Measurements from ENCODE around the gene ITGAV. TPM values are rescaled to one million over a fixed set of nuclear protein-coding genes. Genes with fewer than 3 reads are reported as not detected.

ITGAV gene
- total RNA-seq, 4 donors from 2014 or later = 27.1 to 60.1 (median 45.1) TPM

- Histone ChIP-seq H3K4me3 (no peak overlapping the region), H3K4me1 (no peaks in the 10 kb centered on the region), H3K27ac (no peak overlapping the region), H3K9me3 (no peaks in the 10 kb centered on the region), H3K27me3 (no peaks in the 10 kb centered on the region), H3K36me3 (no peaks in the 10 kb centered on the region)
- TF ChIP-seq POLR2A (IDR thresholded peaks at IDR 0.05) (no peak), CTCF (IDR thresholded peaks at IDR 0.05) (no peak)
- WGBS, 2 donors = 44 to 65% methylated on average over 2 of the region's 2 CpGs
- intact Hi-C loops (cut with DNase I) = no loop called here
- no peak for DNase-seq
Measured at GRCh38 chr2:186702501-186702900, 112.6 kb downstream of the ITGAV start.

GRCh38 chr2:186704897-186705296 is 115.0 kb downstream of the ITGAV start:
- intact Hi-C loops (cut with DNase I) = no loop called here
- H3K4me3 ChIP-seq = no peak overlapping the region
- H3K36me3 ChIP-seq = no peaks in the 10 kb centered on the region
- no peak overlapping the region for H3K27ac ChIP-seq
- TF ChIP-seq POLR2A (IDR thresholded peaks at IDR 0.05) = no peak
- TF ChIP-seq CTCF (IDR thresholded peaks at IDR 0.05) = no peak
- 73 to 89% methylated on average over 3 of the region's 3 CpGs for WGBS, 2 donors
- H3K4me1 ChIP-seq = no peaks in the 10 kb centered on the region
- no peaks in the 10 kb centered on the region for H3K9me3 ChIP-seq
- H3K27me3 ChIP-seq = no peaks in the 10 kb centered on the region
- no peak for DNase-seq

GRCh38 chr2:186709529-186710450 is 119.9 kb downstream of the ITGAV start:
- H3K27ac ChIP-seq = no peak overlapping the region
- H3K4me1 ChIP-seq = no peaks in the 10 kb centered on the region
- no peak for DNase-seq
- intact Hi-C loops (cut with DNase I) = no loop called here
- WGBS, 2 donors = 83 to 84% methylated on average over 6 of the region's 6 CpGs
- TF ChIP-seq CTCF (IDR thresholded peaks at IDR 0.05) (no peak), POLR2A (IDR thresholded peaks at IDR 0.05) (no peak)
- no peaks in the 10 kb centered on the region for H3K9me3 ChIP-seq
- no peaks in the 10 kb centered on the region for H3K27me3 ChIP-seq
- H3K36me3 ChIP-seq = no peaks in the 10 kb centered on the region
- H3K4me3 ChIP-seq = no peak overlapping the region

- no peaks in the 10 kb centered on the region for H3K36me3 ChIP-seq
- WGBS, 2 donors = 82 to 97% methylated on average over 1 of the region's 1 CpG
- no peaks in the 10 kb centered on the region for H3K27me3 ChIP-seq
- H3K27ac ChIP-seq = no peak overlapping the region
- no peak for DNase-seq
- H3K4me1 ChIP-seq = no peaks in the 10 kb centered on the region
- H3K9me3 ChIP-seq = no peaks in the 10 kb centered on the region
- TF ChIP-seq CTCF (IDR thresholded peaks at IDR 0.05) (no peak), POLR2A (IDR thresholded peaks at IDR 0.05) (no peak)
- intact Hi-C loops (cut with DNase I) = no loop called here
- no peak overlapping the region for H3K4me3 ChIP-seq
Measured at GRCh38 chr2:186713691-186714090, 123.8 kb downstream of the ITGAV start.

- no peak for DNase-seq
Measured at GRCh38 chr2:186714611-186715010, 124.8 kb downstream of the ITGAV start.

More at GRCh38 chr2:186714611-186715010, 124.8 kb downstream of the ITGAV start:
- Histone ChIP-seq H3K36me3 (no peaks in the 10 kb centered on the region), H3K4me3 (no peak overlapping the region), H3K4me1 (no peaks in the 10 kb centered on the region), H3K9me3 (no peaks in the 10 kb centered on the region), H3K27ac (no peak overlapping the region), H3K27me3 (no peaks in the 10 kb centered on the region)
- WGBS, 2 donors = 74 to 82% methylated on average over 2 of the region's 2 CpGs
- intact Hi-C loops (cut with DNase I) = no loop called here
- TF ChIP-seq POLR2A (IDR thresholded peaks at IDR 0.05) (no peak), CTCF (IDR thresholded peaks at IDR 0.05) (no peak)
